Choroid plexus epithelial cell (primary cell): ENCODE data around the gene AFAP1L2.
"Not testable (repeated sequence)": the region's sequence is repeated elsewhere in the genome, so short reads cannot be mapped to it uniquely, and the experiment has no call there.

Source experiments
- DNase-seq: peaks from one replicate; pipeline ENCODE4 v3.0.0-alpha.2; 2010; ENCODE audit warnings: low read depth
- H3K4me3 ChIP-seq: 2 replicates; pipeline ENCODE4 v1.5.1; 2011; ENCODE audit warnings: low read depth, mild to moderate bottlenecking, control low read depth, low read length, moderate library complexity
- TF ChIP-seq, protein P1 (sequence below): conservative IDR thresholded peaks from 2 replicates; pipeline ENCODE4 v1.5.1; 2011; ENCODE audit warnings: low read depth, mild to moderate bottlenecking, control low read depth, inconsistent platforms, low read length, moderate library complexity

The AFAP1L2 gene

DNA sequence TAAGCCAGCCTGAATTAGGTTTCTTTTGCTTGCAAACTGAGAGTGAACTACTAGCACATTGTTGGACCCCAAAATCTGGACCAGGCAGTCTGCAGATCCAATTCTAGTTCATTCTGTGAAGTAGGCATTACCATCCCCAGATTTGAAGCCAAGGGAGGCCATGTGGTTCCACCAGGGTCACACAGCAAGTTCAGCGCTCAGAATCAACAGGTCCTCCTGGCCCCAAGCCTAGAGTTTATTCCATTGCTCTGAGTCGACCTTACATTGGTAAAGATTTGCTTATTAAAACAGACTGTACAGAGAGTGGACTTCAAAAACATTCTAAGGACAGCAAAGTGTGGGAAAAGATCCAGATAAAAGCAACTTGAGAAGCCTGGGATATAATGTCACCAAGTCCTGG is 50.9 kb downstream of the AFAP1L2 start:
- no peak overlapping the region for H3K4me3 ChIP-seq
- DNase-seq = peak; percentile 45
- TF ChIP-seq, protein P1, sequence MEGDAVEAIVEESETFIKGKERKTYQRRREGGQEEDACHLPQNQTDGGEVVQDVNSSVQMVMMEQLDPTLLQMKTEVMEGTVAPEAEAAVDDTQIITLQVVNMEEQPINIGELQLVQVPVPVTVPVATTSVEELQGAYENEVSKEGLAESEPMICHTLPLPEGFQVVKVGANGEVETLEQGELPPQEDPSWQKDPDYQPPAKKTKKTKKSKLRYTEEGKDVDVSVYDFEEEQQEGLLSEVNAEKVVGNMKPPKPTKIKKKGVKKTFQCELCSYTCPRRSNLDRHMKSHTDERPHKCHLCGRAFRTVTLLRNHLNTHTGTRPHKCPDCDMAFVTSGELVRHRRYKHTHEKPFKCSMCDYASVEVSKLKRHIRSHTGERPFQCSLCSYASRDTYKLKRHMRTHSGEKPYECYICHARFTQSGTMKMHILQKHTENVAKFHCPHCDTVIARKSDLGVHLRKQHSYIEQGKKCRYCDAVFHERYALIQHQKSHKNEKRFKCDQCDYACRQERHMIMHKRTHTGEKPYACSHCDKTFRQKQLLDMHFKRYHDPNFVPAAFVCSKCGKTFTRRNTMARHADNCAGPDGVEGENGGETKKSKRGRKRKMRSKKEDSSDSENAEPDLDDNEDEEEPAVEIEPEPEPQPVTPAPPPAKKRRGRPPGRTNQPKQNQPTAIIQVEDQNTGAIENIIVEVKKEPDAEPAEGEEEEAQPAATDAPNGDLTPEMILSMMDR = no peak

DNA sequence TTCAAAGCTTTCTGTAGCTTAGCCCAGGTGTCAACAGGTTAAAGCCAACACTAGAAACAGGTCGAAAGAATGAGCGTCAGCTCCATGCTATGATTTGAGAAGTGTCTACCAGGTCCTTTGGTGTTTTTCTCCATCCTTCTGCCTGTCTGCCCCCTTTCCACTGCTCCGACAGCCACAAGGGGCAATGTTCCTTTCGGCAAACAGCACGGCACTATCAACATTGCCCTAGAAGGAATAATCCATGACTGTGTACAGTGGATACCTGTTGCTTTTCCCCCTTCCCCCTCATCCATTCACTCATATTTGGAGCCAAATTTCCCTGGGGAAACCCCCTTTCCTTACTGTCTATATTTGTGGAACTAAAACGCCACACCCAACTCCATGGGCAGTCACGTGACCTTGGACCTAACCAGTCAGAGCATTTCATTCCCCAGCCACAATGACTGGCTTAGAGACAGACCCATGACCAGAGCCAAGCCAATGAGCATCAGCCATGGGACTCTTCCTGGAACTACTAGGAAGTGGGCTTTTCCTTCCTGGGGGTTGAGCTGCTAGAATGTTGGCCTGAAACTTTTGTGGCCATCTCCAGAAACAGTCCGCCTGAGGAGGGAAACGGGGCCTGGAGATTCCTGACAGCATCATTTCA is 51.5 kb downstream of the AFAP1L2 start:
- H3K4me3 ChIP-seq = no peak overlapping the region
- TF ChIP-seq, protein P1 = no peak

DNA sequence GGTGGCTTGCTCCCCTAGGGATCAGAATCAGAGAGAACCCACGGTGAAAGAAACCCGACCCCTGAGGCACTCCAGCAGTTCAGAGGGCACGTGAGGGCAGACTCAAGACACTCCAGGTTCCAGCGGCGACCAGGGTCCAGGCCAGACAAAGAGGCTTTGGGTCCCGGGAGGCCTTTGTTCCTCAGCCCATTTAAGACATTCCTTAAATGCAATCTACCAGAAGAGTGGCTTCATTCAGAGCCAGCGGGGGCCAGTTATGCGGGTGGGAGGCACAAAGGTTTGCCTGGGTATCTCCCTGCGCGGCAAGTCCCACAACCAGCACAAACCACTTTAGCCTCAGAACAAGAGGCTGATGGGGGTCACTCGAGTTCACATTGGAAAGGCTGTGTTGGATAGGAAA is 53.6 kb downstream of the AFAP1L2 start:
- TF ChIP-seq, protein P1 = no peak
- no peak overlapping the region for H3K4me3 ChIP-seq
- DNase-seq = no peak

More for the DNA sequence above, 51.5 kb downstream of the AFAP1L2 start:
- DNase-seq = no peak

DNA sequence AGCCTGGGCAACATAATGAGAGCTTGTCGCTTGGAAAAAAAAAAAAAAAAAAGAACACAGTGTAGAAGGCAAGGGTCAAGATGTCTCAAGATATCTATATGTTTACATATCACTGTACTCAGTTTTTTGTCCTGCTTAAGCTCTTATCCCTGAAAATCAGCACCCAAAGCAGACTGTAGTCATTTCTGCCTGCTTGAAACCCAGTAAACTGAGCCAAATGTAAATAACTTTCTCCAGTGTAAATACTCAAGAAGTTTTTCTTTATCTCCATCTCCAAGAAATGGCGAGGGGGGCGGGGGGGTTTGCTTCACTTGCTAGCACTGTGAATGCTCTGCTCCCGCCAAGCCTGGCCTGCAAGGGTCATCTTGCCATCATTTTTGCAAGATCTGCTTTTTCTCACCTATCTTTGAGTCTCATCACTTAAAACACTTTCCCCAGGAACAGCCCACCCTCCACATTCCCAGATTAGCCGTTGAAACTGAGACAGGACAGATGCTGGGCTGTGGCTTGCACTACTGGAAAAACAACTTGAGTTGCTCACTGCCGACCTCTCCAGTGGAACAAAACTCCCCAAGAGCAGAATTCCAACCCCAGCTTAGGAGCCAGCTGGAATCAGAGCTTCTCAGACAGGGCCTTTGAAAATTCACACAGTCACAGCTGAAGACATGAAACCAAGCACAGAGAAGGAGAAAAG is 54.6 kb downstream of the AFAP1L2 start:
- no peak for DNase-seq
- H3K4me3 ChIP-seq = no peak overlapping the region
- TF ChIP-seq, protein P1 = no peak

DNA sequence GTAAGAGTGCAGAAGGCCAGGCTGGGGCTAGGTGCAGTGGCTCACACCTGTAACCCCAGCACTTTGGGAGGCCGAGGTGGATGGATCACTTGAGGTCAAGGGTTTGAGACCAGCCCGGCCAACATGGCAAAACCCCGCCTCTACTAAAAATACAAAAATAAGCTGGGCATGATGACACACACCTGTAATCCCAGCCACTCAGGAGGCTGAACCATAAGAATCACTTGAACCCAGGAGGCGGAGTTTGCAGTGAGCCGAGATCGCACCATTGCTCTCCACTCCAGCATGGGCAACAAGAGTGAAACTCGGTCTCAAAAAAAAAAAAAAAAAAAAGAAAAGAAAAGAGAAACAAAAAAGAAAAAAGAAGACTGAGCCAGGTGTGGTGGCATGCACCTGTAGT is 55.2 kb downstream of the AFAP1L2 start:
- DNase-seq, H3K4me3 ChIP-seq: not testable (repeated sequence)

DNA sequence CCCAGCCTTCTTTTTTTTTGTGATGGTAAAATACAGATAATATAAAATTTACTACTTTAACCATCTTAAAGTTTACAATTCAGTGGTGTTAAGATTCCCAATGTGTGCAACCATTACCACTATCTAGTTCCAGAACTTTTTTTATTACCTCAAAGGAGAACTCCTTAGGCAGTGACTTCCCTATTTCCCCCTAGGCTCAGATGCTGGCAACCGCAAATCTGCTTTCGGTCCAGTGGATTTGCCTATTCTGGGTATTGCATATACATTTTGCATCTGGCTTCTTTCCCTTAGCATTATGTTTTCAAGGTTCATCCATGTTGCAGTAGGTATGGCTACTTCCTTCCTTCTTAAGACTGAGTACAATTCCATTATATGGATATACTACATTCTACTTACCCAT is 56.5 kb downstream of the AFAP1L2 start:
- TF ChIP-seq, protein P1 = no peak
- DNase-seq = no peak
- no peak overlapping the region for H3K4me3 ChIP-seq

DNA sequence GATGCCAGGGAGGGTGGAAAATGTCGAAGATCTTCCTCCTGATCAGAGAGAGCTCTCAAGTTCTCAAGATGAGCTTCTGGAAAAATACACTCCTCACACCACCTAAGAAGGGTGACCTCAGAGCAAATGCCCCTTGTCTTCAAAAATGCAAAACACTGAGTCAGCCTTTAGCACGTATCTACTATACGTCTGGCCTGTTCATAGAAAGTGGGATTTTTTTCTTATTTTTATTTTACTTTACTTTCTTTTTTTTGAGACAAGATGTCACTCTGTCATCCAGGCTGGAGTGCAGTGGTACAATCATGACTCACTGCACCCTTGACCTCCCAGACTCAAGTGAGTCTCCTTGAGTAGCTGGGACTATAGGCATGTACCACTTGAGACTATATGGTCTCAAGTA is 57.1 kb downstream of the AFAP1L2 start:
- no peak overlapping the region for H3K4me3 ChIP-seq
- peak; percentile 35 for DNase-seq

More for the DNA sequence above, 57.1 kb downstream of the AFAP1L2 start:
- TF ChIP-seq, protein P1 = no peak
